Stimulated activated CD8-positive, alpha-beta memory T cell treated with anti-CD3 and anti-CD28 coated beads, Interleukin-7, amount 100 ng/mL, for 4 hours (primary cell): ENCODE measurements around the gene MFAP3.
"Not testable (repeated sequence)": the region's sequence is repeated elsewhere in the genome, so short reads cannot be mapped to it uniquely, and the experiment has no call there.

Experiments used
- DNase-seq, 2 donors: peaks; one replicate each; pipeline ENCODE4 v3.0.0-alpha.2; 2020; ENCODE audit warnings: low read depth in 2 of 2

Gene MFAP3

GRCh38 chr5:154053468-154053867, 14.7 kb downstream of the MFAP3 start:
- DNase-seq: no peak

GRCh38 chr5:154055201-154055600, 16.4 kb downstream of the MFAP3 start:
- no peak for DNase-seq

GRCh38 chr5:154058055-154059038, 19.6 kb downstream of the MFAP3 start:
- DNase-seq: no peak

- DNase-seq: no peak
Observed at GRCh38 chr5:154059039-154059430, 20.3 kb downstream of the MFAP3 start.

GRCh38 chr5:154059583-154059982, 20.8 kb downstream of the MFAP3 start:
- no peak for DNase-seq

- DNase-seq: no peak
Observed at GRCh38 chr5:154060606-154061005, 21.8 kb downstream of the MFAP3 start.

- DNase-seq: no peak
Observed at GRCh38 chr5:154063372-154063771, 24.6 kb downstream of the MFAP3 start.

- DNase-seq: no peak
Observed at GRCh38 chr5:154065971-154066370, 27.2 kb downstream of the MFAP3 start.

- DNase-seq: not testable (repeated sequence)
Observed at GRCh38 chr5:154069854-154070253, 31.1 kb downstream of the MFAP3 start.

- no peak for DNase-seq
Observed at GRCh38 chr5:154071799-154072413, 33.1 kb downstream of the MFAP3 start.

GRCh38 chr5:154072414-154073171, 33.8 kb downstream of the MFAP3 start:
- DNase-seq: peak; percentile 65 to 71

- no peak for DNase-seq
Observed at GRCh38 chr5:154076240-154076922, 37.6 kb downstream of the MFAP3 start.

- no peak for DNase-seq
Observed at GRCh38 chr5:154077696-154078095, 38.9 kb downstream of the MFAP3 start.

- DNase-seq: no peak
Observed at GRCh38 chr5:154078272-154078671, 39.5 kb downstream of the MFAP3 start.

- no peak for DNase-seq
Observed at GRCh38 chr5:154081246-154081645, 42.5 kb downstream of the MFAP3 start.

- no peak for DNase-seq
Observed at GRCh38 chr5:154084062-154084639, 45.4 kb downstream of the MFAP3 start.

GRCh38 chr5:154086146-154086545, 47.4 kb downstream of the MFAP3 start:
- DNase-seq: no peak

GRCh38 chr5:154086641-154087040, 47.9 kb downstream of the MFAP3 start:
- DNase-seq: no peak

GRCh38 chr5:154087260-154087659, 48.5 kb downstream of the MFAP3 start:
- no peak for DNase-seq

GRCh38 chr5:154088801-154089200, 50.0 kb downstream of the MFAP3 start:
- no peak for DNase-seq

GRCh38 chr5:154090656-154091055, 51.9 kb downstream of the MFAP3 start:
- no peak for DNase-seq
